Stimulated activated CD8-positive, alpha-beta memory T cell treated with anti-CD3 and anti-CD28 coated beads, Interleukin-7, amount 100 ng/mL, for 4 hours (primary cell): ENCODE measurements around the gene HLTF.
"Not testable (repeated sequence)": the region's sequence is repeated elsewhere in the genome, so short reads cannot be mapped to it uniquely, and the experiment has no call there.

ENCODE experiments used
- DNase-seq, 2 donors: peaks; one replicate each; pipeline ENCODE4 v3.0.0-alpha.2; 2020; ENCODE audit warnings: low read depth in 2 of 2

Gene HLTF

DNA sequence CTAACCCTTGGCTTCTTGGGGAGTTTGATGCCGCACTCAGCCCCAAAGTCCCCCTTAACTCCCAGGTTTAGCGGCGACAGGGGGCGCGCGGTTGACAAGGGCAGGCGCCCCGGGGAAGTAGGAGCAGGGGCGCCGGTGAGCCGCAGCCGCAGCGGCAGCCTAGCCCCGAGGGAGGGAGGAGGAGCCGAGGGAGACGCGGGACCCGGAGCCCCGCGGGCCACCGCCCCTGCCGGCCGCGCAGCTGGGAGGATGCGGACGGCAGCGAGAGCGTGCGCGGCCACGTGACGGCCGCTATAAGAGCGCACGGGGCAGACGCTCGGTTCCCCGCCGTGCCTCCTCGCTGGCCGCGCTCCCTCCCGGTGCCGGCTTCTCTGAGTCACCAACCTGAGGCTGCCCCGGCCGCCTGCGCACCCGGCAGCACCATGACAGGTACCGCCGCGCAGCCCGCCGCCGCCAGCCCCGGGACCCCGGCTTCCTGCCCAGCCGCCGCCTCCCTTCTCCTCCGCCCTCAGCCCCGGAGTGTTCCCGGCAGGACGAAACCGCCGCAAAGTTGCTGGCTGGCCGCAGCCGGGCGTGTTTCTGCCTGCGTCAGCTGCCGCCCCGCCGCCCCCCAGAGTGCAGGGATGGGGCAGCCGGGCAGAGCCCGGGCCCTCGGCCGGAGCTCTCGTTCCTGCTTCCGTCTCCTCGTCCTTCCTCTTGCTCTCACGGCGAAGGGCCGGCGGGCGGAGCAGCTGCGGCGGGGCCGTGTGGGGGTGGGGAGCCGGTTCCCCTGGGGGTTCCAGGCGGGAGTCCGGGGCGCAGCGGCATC lies 94.9 kb downstream of the HLTF start, which contains the start of gene GYG1:
GYG1 (plus strand) TSS at position 322 of the 808 bp plus-strand sequence; CDS start at position 423, 101 bp downstream.
- DNase-seq, result peak; percentile 68 to 83

DNA sequence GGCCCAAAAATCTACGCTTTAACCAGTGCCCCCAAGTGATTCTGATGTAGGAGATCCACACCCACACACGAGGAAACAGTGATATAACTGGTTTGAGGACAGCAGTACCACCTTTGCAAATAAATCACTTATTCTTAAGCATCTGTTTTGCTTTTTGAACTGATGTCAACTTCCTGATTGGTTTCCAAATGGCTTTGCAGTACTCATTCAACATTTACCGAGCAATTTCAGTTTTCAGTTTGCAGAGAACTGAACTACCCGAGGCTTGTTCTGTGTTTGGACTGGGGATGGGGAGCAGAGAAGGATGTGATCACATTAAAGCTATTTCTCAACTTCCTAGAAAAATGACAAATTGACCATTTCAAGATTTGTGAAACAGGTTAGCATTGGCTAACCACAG lies 96.1 kb downstream of the HLTF start:
- no peak for DNase-seq

DNA sequence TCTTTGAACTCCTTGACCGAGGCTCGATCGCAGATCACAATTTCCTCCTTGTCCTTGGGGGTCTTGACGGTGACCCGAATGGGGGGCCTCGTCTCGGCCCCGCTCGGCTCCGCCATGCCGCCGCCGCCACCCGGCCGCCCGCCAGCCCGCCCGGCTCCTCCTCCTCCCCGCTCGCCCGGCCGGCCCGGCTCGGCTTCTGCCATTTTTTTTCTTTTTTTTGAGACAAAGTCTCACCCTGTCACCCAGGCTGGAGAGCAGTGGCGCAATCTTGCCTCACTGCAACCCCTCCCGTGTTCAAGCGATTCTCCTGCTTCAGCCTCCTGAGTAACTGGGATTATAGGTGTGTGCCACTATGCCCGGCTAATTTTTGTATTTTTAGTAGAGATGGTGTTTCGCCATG lies 98.8 kb downstream of the HLTF start:
- DNase-seq, result not testable (repeated sequence)

DNA sequence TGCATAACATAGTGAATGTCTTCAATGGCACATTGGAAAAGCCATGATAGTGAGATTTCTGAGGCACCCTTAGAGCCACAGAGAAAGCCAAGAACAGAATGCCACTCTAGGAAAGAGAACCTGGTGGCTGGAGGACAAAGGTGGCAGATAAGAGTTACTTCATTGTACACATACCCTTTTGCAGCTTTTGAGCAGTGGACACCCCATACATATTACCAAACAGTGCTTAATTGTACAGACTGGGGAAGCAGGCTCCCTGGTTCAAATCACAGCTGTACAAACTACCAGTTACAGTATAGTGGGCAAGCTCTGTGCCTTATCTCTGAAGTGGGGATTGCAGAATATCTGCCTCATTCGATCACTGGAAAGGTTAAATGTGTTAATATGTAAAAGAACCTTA lies 105.1 kb downstream of the HLTF start:
- DNase-seq, result no peak
